Fibroblast of villous mesenchyme (primary cell): ENCODE data around the gene ASAP2. TPM values are rescaled to one million over a fixed set of nuclear protein-coding genes. Genes with fewer than 3 reads are reported as not detected.

Source experiments
- DNase-seq: peaks from one replicate; pipeline ENCODE4 v3.0.0-alpha.2; 2010; ENCODE audit warnings: low read depth
- H3K4me3 ChIP-seq: 2 replicates; pipeline ENCODE4 v1.5.1; 2011; ENCODE audit warnings: low read depth, mild to moderate bottlenecking, low read length
- CTCF ChIP-seq: IDR thresholded peaks from 2 replicates; pipeline ENCODE4 v1.5.1; 2012; ENCODE audit warnings: low read depth, mild to moderate bottlenecking, low read length; ENCODE audit not compliant: insufficient read depth
- total RNA-seq: library from RNA; depleted of rRNA; stranded (reverse); fragments of >200 nt; gene quantifications from 2 replicates; pipeline ENCODE4 v1.2.3, GENCODE V29; 2012

ASAP2 gene
- total RNA-seq, 1 donor: 66.5 TPM

DNA sequence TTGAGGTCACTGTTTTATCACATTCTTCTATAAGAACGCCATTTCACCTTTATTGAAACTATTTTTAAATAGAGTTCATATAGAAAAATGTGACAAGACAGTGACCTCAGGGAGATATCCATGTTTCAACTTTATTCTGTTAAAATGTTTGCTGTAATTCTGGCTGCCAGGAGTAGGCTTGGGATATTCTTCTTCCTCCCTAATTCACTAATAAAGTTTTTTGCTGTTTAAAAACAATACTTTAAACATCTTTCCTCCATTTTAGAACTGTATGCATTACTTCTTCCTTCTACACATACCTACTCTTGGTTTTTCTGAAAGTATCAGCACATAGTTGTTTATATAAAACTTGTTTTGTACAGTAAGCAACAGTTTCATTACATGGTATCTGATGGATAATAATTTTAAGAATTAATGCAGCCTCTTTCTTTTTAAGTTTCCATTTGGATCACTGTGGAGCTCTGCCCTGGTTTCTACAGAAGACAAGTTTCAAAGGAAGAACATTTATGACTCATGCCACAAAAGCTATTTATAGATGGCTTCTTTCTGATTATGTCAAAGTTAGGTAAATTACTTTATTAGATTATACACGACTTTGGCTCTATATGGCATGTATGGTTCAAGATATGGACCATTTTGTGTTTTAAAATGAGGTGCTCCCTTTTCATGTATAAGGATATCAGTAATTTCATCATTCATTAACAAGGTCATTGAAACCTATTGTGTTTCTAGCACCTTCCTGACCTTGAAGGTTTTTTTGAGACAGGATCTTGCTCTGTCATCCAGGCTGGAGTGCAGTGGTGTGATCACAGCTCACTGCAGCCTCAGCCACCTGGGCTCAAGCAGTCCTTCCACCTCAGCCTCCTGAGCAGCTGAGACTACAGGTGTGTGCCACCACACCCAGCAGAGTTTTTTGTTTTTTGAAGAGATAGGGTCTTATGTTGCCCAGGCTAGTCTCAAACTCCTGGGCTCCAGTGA lies 224.0 kb downstream of the ASAP2 start:
- no peak overlapping the region for H3K4me3 ChIP-seq
- no peak for TF ChIP-seq CTCF
- peak; percentile 37 for DNase-seq

GRCh38 chr2:9434489-9434888 lies 227.9 kb downstream of the ASAP2 start:
- no peak for TF ChIP-seq CTCF
- DNase-seq: peak; percentile 16
- H3K4me3 ChIP-seq: no peak overlapping the region

DNA sequence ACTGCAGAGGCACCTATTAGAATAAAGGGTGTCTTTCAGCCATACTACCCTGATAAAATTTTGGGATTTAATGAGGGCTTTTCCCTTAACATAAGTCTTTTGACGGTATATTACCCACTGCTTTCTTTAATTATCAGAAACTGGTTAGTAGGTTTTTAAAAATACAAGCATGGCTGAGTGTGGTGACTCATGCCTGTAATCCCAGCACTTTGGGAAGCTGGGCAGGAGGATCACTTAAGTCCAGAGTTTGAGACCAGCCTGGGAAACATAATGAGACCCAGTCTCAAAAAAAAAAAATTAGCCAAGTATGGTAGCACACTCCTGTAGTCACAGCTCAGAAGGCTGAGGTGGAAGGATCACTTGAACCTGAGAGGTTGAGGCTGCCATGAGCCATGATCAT lies 232.9 kb downstream of the ASAP2 start:
- peak; percentile 27 for DNase-seq
- no peak for TF ChIP-seq CTCF
- H3K4me3 ChIP-seq: no peak overlapping the region

DNA sequence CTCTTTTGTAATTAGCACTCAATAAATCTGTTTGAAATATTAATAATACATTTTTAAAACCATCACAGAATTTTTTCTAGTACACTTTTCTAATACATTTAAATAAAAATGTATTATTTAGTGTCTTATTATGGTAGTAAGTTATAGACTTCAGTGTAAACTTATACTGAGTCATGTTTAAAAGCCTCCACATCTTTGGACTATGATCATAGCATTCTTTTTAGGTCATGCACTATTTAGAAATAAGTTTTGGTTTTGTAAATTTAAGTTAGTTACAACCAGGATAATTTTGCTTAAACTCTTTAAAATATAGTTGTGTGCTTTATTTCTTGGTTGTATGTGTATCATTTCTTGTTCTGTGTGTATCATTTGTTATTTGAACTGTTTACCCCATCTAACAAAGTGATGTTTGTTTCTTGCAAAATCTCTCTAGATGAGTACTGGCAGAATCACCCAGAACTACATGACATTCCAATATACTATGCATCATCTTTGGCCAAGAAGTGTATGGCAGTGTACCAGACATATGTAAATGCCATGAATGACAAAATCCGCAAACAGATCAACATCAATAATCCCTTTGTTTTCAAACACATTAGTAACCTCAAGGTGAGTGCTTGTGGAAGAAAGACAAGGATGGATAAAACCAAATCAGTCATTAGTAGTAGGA lies 233.6 kb downstream of the ASAP2 start:
- peak; percentile 54 for DNase-seq
- H3K4me3 ChIP-seq: no peak overlapping the region

DNA sequence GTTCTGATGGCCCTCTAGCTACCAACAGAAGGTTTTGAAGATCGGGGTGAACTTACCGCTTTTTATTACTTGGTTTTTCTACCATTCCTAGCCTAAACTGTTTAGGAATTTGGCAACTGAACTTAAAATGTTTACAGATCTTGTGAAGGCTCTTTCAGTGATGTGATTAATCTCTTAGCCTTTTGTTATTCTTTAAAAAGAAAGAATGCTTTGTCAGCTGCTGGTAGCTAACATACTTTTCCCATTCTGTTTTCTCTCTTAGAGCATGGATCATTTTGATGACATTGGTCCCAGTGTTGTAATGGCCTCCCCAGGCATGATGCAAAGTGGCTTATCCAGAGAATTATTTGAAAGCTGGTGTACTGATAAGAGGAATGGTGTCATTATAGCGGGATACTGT lies 234.9 kb downstream of the ASAP2 start:
- H3K4me3 ChIP-seq: no peak overlapping the region
- DNase-seq: peak; percentile 49
- no peak for TF ChIP-seq CTCF

More for the DNA sequence above, 233.6 kb downstream of the ASAP2 start:
- TF ChIP-seq CTCF: no peak

DNA sequence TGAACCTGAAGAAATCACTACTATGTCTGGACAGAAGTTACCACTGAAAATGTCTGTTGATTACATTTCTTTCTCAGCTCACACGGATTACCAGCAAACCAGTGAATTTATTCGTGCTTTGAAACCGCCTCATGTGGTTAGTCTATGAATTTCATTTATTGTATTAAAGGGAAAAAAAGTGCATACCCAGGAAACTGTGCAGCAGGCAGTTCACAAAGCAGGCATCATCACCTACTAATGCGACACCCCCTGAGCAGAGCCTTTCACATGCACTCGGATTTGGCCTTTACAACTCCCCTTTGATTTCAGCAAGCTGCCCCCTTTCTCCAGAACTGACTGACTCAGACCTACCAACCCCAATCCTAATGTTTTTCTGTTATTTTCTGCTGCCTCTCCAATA lies 236.9 kb downstream of the ASAP2 start:
- TF ChIP-seq CTCF: no peak
- no peak overlapping the region for H3K4me3 ChIP-seq
- DNase-seq: no peak
